MCF 10A (cell line): ENCODE measurements around the gene TBC1D3I. TPM values are rescaled to one million over a fixed set of nuclear protein-coding genes. Genes with fewer than 3 reads are reported as not detected.
"Not testable (repeated sequence)": the region's sequence is repeated elsewhere in the genome, so short reads cannot be mapped to it uniquely, and the experiment has no call there.

Source experiments
- BruUV-seq: library from RNA; stranded (reverse); fragments of 400-500 nt; replicated peaks from 2 replicates; lab custom pipeline; 2021; lab: Mats Ljungman, UMichigan
- CTCF ChIA-PET: fragments of 300-600 bp; sonication (Branson Sonifier 250); formaldehyde crosslinking; extraction: SDS; loops from one replicate; lab custom pipeline; 2021; ENCODE audit warnings: antibody characterized with exemption, inconsistent platforms; lab: Yijun Ruan, JAX
- POLR2A ChIA-PET: fragments of 300-600, 350-650 bp; sonication (Branson Sonifier 250); formaldehyde crosslinking; extraction: SDS; loops from one replicate; lab custom pipeline; 2020; ENCODE audit warnings: antibody characterized with exemption, inconsistent platforms; lab: Yijun Ruan, JAX
- DNase-seq: peaks from one replicate; pipeline ENCODE4 v3.0.0-alpha.2; 2018; ENCODE audit not compliant: unreplicated experiment
- H3K27ac Mint-ChIP-seq: one replicate; pipeline ENCODE4 v1.8.0; 2022; ENCODE audit warnings: mild to moderate bottlenecking, low read depth, mixed read lengths; ENCODE audit not compliant: unreplicated experiment
- H3K27me3 Mint-ChIP-seq: one replicate; pipeline ENCODE4 v1.8.0; 2022; ENCODE audit warnings: mixed read lengths; ENCODE audit not compliant: insufficient read depth, unreplicated experiment
- H3K36me3 Mint-ChIP-seq: one replicate; pipeline ENCODE4 v1.8.0; 2022; ENCODE audit warnings: mild to moderate bottlenecking, moderate library complexity, mixed read lengths; ENCODE audit not compliant: insufficient read depth, unreplicated experiment
- H3K4me1 Mint-ChIP-seq: one replicate; pipeline ENCODE4 v1.8.0; 2022; ENCODE audit warnings: mixed read lengths; ENCODE audit not compliant: insufficient read depth, unreplicated experiment
- H3K4me3 Mint-ChIP-seq: one replicate; pipeline ENCODE4 v1.8.0; 2022; ENCODE audit warnings: mild to moderate bottlenecking, moderate library complexity, mixed read lengths; ENCODE audit not compliant: unreplicated experiment
- H3K9me3 Mint-ChIP-seq: one replicate; pipeline ENCODE4 v1.8.0; 2022; ENCODE audit warnings: mixed read lengths; ENCODE audit not compliant: unreplicated experiment
- intact Hi-C: fragments of 100-400 bp; cut with micrococcal nuclease; formaldehyde crosslinking; loops from 2 replicates; pipeline ENCODE4 v1.14.1; 2022
- total RNA-seq: library from RNA; stranded (reverse); gene quantifications from 2 replicates; pipeline ENCODE4 v1.2.3, GENCODE V29; 2022
- TF ChIP-seq, protein P1 (sequence below): fragments of 200-600 bp; IDR thresholded peaks from one replicate; pipeline ENCODE4 v1.8.0; 2022; ENCODE audit warnings: antibody characterized with exemption, mild to moderate bottlenecking; ENCODE audit not compliant: unreplicated experiment

The TBC1D3I gene
- total RNA-seq, 1 experiment from 2014 or later, result 1.1 TPM

DNA sequence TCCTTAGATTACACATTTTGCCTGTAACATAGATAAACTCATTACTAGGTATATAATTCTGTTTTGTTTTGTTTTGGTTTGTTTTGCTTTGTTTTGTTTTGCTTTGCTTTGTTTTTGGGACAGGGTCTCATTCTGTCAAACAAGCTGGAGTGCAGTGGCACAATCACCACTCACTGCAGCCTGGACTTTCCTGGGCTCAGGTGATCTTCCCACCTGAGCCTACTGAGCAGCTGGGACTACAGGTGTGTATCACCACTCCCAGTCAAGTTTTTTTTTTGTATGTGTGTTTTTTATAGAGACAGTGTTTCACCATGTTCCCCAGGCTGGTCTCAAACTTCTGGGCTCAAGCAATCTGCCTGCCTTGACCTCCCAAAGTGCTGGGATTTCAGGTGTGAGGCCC, 54.8 kb downstream of the TBC1D3I start:
- DNase-seq, result no peak
- Mint-ChIP-seq H3K9me3 (no peaks in the 10 kb centered on the region), H3K4me1 (no peaks in the 10 kb centered on the region), H3K27me3 (peaks cover 66% of the 10 kb centered on the region), H3K36me3 (no peaks in the 10 kb centered on the region), H3K27ac (no peak overlapping the region), H3K4me3 (no peak overlapping the region)
- no TSS peak for BruUV-seq
- ChIA-PET CTCF (no interaction called here), POLR2A (interaction anchor here (2.0 kb wide), 1 partner anchor 10 kb away, joined by 4 read pairs; no protein-coding TSS in a partner anchor)
- TF ChIP-seq, protein P1, sequence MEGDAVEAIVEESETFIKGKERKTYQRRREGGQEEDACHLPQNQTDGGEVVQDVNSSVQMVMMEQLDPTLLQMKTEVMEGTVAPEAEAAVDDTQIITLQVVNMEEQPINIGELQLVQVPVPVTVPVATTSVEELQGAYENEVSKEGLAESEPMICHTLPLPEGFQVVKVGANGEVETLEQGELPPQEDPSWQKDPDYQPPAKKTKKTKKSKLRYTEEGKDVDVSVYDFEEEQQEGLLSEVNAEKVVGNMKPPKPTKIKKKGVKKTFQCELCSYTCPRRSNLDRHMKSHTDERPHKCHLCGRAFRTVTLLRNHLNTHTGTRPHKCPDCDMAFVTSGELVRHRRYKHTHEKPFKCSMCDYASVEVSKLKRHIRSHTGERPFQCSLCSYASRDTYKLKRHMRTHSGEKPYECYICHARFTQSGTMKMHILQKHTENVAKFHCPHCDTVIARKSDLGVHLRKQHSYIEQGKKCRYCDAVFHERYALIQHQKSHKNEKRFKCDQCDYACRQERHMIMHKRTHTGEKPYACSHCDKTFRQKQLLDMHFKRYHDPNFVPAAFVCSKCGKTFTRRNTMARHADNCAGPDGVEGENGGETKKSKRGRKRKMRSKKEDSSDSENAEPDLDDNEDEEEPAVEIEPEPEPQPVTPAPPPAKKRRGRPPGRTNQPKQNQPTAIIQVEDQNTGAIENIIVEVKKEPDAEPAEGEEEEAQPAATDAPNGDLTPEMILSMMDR, result no peak
- intact Hi-C loops, result no loop called here

DNA sequence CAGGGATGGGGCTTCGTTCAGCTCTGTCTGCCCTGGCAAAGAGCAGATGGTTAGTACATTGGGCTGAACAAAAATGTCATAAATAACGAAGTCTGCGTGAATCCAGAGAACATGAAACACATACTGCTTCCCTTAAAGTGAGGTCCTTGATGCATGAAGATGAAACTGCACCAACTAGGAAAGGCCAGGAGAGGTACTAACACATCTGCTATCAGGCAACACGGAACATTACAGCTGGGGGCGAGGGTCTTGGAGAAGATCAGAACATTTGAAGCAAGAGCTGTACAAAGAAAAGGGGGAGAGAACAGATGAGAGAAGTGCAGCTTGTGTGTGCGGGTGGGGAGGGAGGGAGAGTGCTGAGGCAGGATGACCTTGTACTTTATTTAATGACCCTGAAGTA, 57.0 kb downstream of the TBC1D3I start:
- H3K27ac Mint-ChIP-seq, POLR2A ChIA-PET, CTCF ChIA-PET, H3K9me3 Mint-ChIP-seq, BruUV-seq, DNase-seq, H3K36me3 Mint-ChIP-seq, H3K4me1 Mint-ChIP-seq, H3K4me3 Mint-ChIP-seq, intact Hi-C loops: not testable (repeated sequence)
- peaks cover 46% of the 10 kb centered on the region for H3K27me3 Mint-ChIP-seq

DNA sequence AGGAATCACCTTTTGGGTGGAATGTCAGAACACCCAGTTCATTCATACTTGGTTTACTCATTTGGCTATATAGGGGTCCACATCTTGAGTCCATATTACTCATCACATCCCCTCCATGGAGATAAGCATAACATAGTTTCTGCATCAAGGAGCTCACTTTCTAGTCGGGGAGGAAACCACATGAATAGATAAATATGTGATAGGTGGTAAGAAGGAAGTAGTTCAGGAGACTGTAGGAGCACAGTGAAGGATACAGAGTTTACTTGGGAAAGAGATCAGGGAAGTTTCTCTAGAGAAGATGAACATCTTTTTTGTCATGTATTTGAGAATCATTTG, 57.9 kb downstream of the TBC1D3I start:
- H3K27me3 Mint-ChIP-seq, result peaks cover 46% of the 10 kb centered on the region
- intact Hi-C loops, H3K4me1 Mint-ChIP-seq, POLR2A ChIA-PET, H3K4me3 Mint-ChIP-seq, H3K9me3 Mint-ChIP-seq, BruUV-seq, H3K36me3 Mint-ChIP-seq, H3K27ac Mint-ChIP-seq, DNase-seq, CTCF ChIA-PET: not testable (repeated sequence)

DNA sequence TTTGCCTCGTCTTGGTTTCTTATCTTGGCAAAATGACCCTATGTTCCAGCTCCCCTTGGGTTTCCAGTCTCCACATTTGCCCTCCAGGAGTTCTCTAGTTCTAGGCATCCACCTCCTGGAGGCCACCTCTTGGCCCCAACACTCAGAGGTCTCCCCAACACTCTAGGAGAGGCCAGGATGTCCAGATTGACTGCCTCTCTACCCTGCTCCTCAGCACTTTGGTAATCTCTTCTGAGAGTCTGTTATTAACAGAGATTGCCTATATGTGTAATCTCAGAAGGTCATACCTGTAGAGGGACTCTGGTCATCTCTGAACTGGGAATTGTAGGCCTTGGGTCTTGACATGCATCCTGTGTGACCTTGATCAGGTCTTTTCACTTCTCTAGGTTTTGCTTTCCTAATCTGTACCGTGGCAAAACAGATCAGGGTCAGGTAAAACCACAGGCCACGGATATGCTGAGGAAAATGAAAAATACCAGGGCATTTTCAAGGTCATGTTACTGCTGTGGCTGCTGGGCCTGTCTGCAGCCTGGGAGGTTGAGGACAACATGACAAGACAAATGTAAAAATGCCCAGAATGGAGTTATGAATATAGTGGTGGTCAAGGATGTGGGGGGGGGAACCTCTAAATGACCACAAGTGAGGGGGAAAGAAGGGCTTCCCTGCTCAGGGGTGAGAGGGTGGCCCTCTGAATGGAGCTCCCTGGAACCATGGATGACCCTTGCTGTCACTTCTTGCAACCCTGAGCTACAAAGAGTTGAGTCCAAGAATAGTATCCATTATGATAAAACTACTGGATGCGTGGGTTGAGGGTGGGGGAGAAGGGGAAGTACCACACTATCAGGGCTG, 58.5 kb downstream of the TBC1D3I start:
- no peaks in the 10 kb centered on the region for H3K9me3 Mint-ChIP-seq
- TF ChIP-seq, protein P1, result no peak
- POLR2A ChIA-PET, result no interaction called here
- H3K4me1 Mint-ChIP-seq, result no peaks in the 10 kb centered on the region
- no peak overlapping the region for H3K4me3 Mint-ChIP-seq
- CTCF ChIA-PET, result no interaction called here
- H3K27ac Mint-ChIP-seq, result no peak overlapping the region
- no peak for DNase-seq
- intact Hi-C loops, result no loop called here
- no TSS peak for BruUV-seq
- peaks cover 52% of the 10 kb centered on the region for H3K27me3 Mint-ChIP-seq
- H3K36me3 Mint-ChIP-seq, result no peaks in the 10 kb centered on the region

DNA sequence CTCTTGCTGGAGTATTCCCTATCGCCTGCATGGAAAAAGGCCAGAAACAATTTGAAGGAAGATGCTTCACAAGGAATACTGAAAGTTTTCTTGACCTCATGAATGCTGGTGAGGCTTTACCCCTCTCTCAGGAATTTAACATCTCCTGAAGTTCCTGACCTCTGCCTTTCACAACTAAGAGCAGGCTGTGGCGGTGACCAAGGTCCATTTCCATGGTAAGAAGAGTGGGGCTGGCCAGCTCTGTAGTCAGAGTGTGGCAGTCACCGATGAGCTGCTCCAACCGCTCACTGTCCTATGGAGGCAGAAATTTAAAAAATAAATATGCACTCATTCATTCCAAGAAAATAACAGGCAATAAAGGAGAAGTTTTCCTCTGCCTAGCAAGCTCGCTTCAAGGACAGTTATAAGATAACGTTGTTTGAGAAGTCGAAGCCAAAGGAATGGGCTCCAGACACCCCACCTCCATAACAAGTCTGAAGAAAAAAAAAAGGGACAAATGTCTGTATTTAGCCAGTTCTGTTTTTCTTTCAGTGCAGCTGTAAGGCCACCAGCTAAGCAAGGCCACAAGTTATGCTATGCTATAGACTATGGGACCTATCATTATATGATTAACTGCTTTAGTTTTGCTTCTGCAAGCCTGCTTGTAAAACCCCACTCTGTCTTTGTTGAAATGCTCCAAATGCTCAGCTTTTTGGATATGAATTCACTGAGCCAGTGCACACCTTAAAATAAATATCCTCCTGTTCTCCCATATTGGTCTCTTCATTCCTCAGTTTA, 59.5 kb downstream of the TBC1D3I start:
- no peaks in the 10 kb centered on the region for H3K9me3 Mint-ChIP-seq
- no TSS peak for BruUV-seq
- H3K4me1 Mint-ChIP-seq, result no peaks in the 10 kb centered on the region
- no peak overlapping the region for H3K4me3 Mint-ChIP-seq
- TF ChIP-seq, protein P1, result no peak
- H3K36me3 Mint-ChIP-seq, result no peaks in the 10 kb centered on the region
- no peak for DNase-seq
- no peak overlapping the region for H3K27ac Mint-ChIP-seq
- ChIA-PET POLR2A (no interaction called here), CTCF (no interaction called here)
- peaks cover 51% of the 10 kb centered on the region for H3K27me3 Mint-ChIP-seq
- intact Hi-C loops, result no loop called here
